ENCODE results near the gene SFMBT2. TPM values are rescaled to one million over a fixed set of nuclear protein-coding genes. Genes with fewer than 3 reads are reported as not detected.
"Not testable (repeated sequence)": the region's sequence is repeated elsewhere in the genome, so short reads cannot be mapped to it uniquely, and the experiment has no call there.

SFMBT2 gene
- total RNA-seq, 2 donors from 2014 or later: 7.9 TPM

DNA sequence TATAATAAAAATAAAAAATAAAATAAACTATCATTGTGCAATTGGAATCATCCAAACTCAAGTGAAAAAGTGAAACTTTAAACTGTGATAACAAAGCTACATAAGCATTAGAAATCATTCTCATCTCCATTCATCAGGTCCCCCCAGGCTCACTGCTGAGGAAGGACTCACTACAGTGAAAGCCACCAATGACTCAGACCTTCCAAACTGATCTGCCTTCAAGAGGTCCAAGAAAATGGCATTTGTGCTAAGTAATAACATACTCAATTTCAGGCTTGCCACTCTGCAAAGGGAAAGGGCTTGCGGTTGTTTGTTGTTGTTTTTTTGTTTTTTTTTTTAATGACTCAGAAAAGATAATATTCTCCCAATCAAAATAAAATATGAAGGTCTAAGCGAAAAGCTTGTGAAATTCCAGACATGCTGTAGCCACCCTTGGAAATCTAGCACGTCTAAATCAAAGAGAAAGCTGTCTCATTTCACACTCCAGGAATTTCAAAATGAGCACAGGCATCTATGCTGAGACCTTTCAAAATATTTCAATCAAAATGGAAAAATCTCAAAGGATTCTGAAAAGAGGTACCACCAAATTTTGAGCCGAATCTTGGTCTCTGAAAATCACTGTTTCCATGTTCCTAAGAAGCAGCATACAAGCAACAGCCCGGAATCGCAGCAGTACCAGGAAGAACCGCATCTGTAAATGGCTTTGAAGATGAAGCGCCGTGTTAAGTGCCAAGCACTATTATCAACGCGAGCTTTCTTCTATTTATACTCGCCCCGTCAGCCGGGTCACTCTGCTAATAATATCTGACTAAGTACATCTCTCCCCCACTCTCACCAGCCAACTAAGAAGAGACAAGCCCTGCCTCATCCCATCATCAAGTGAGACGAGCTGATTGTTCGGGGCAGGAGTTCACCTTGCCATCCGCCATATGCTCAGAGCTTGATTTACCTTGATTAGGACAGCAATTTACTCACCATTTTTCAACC, 13.5 kb downstream of the SFMBT2 start:
- no peaks in the 10 kb centered on the region for H3K9me3 ChIP-seq
- H3K36me3 ChIP-seq: no peaks in the 10 kb centered on the region
- peaks cover 0 to 54% of the 10 kb centered on the region in 2 donors for H3K4me1 ChIP-seq
- peak overlapping the region; percentile 73 to 90 for H3K27ac ChIP-seq
- no peaks in the 10 kb centered on the region for H3K27me3 ChIP-seq
- DNase-seq (ENCODE audit: low spot score): no peak
- H3K4me3 ChIP-seq: peak overlapping the region in 1 of 2 donors; percentile 18
- TF ChIP-seq, protein P1, sequence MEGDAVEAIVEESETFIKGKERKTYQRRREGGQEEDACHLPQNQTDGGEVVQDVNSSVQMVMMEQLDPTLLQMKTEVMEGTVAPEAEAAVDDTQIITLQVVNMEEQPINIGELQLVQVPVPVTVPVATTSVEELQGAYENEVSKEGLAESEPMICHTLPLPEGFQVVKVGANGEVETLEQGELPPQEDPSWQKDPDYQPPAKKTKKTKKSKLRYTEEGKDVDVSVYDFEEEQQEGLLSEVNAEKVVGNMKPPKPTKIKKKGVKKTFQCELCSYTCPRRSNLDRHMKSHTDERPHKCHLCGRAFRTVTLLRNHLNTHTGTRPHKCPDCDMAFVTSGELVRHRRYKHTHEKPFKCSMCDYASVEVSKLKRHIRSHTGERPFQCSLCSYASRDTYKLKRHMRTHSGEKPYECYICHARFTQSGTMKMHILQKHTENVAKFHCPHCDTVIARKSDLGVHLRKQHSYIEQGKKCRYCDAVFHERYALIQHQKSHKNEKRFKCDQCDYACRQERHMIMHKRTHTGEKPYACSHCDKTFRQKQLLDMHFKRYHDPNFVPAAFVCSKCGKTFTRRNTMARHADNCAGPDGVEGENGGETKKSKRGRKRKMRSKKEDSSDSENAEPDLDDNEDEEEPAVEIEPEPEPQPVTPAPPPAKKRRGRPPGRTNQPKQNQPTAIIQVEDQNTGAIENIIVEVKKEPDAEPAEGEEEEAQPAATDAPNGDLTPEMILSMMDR (IDR thresholded peaks at IDR 0.05): no peak

DNA sequence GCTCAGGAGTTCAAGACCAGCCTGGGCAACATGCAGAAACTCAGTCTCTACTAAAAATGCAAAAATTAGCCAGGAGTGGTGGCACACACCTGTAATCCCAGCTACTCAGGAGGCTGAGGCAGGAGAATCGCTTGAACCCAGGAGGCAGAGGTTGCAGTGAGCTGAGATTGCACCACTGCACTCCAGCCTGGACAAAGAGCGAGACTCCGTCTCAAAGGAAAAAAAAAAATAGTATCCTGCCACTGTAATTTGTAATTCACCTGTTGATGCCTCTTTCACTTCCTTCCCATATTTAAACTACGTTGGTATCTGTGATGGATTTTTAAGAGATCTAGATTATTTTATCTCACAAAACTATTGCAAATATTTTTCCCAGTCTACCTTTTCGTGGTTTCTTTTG, 18.5 kb downstream of the SFMBT2 start:
- H3K4me1 ChIP-seq: peaks cover 0 to 23% of the 10 kb centered on the region in 2 donors
- not testable (repeated sequence) for H3K27me3 ChIP-seq; H3K36me3 ChIP-seq; H3K4me3 ChIP-seq; H3K9me3 ChIP-seq; H3K27ac ChIP-seq; DNase-seq (ENCODE audit: low spot score)

DNA sequence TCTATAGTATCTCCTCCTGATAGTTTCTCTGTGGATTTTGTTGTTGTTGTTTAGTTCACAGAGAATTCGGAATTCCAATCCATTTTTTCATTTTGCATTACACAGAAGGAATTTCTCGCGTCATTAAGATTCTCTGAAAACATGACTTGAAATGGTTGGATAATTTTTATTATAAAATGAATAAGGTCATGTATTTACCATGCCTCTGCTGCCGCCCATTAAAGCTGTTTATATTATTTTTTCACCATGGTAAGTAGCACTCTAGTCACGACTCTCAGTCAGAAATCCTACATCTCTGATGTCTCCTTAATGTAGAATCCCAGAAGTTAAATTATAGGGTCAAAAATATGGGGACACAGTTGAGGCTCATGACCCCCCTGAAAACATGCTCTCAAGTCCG, 19.1 kb downstream of the SFMBT2 start:
- H3K4me3 ChIP-seq: no peak overlapping the region
- no peak overlapping the region for H3K27ac ChIP-seq
- no peaks in the 10 kb centered on the region for H3K27me3 ChIP-seq
- TF ChIP-seq, protein P1 (IDR thresholded peaks at IDR 0.05): no peak
- no peaks in the 10 kb centered on the region for H3K9me3 ChIP-seq
- no peak for DNase-seq (ENCODE audit: low spot score)
- peaks cover 0 to 24% of the 10 kb centered on the region in 2 donors for H3K4me1 ChIP-seq
- H3K36me3 ChIP-seq: no peaks in the 10 kb centered on the region

DNA sequence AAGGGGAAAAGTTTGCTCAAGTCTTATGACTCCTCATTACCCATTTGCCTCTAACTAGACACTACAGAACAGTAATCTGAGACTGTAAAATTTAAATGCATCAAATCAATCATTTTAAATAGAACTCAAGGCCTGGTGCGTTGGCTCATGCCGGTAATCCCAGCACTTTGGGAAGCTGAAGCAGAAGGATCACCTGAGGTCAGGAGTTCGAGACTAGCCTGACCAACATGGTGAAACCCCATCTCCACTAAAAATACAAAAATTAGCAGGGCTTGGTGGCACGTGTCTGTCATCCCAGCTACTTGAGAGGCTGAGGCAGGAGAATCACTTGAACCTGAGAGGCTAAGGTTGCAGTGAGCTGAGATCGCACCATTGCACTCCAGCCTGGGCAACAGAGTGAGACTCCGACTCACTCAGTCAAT, 20.1 kb downstream of the SFMBT2 start:
- H3K9me3 ChIP-seq; H3K4me3 ChIP-seq; H3K27me3 ChIP-seq; H3K27ac ChIP-seq; H3K36me3 ChIP-seq; DNase-seq (ENCODE audit: low spot score): not testable (repeated sequence)
- peaks cover 0 to 26% of the 10 kb centered on the region in 2 donors for H3K4me1 ChIP-seq

DNA sequence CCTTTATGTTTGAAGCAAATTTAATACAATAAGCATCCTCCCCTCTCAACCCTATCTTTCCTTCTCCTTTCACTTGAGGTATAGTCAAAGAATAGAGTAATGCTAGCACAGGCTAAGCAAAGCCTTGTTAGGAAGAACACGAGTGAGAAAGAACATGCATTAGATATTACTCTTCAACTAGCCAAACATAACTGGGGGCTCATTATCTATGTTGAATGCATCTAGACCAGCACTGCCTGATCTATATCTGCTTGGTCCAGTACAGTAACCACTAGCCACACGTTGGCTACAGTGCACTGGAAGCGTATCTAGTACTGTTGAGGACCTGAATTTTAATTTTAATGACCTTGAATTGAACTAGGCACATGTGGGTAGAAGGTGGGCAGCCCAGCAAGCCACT, 21.0 kb downstream of the SFMBT2 start:
- no peaks in the 10 kb centered on the region for H3K9me3 ChIP-seq
- TF ChIP-seq, protein P1 (IDR thresholded peaks at IDR 0.05): no peak
- no peak overlapping the region for H3K27ac ChIP-seq

DNA sequence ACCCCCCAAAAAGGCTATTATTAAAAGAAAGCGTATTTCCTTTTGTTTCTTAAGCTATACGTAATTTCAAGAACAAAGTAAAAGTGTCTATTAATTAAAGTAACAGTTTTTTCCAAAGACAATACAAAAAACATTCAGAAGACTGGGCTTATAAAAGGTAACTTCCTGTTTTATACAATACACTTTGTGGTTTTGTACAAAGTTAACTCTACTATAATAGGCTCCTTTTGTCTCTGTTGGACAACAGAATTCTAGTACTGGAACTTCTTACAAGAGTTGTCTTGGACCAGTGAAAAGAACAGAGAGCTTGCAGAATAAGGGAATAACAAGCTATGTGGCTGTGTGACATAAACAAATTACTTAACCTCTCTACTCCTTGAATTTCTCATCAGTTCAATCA, 21.5 kb downstream of the SFMBT2 start:
- TF ChIP-seq, protein P1 (IDR thresholded peaks at IDR 0.05): no peak
- Histone ChIP-seq H3K36me3 (no peaks in the 10 kb centered on the region), H3K9me3 (no peaks in the 10 kb centered on the region), H3K4me1 (peaks cover 0 to 26% of the 10 kb centered on the region in 2 donors), H3K27me3 (no peaks in the 10 kb centered on the region), H3K27ac (no peak overlapping the region), H3K4me3 (no peak overlapping the region)
- no peak for DNase-seq (ENCODE audit: low spot score)

More for the DNA sequence above, 21.0 kb downstream of the SFMBT2 start:
- no peaks in the 10 kb centered on the region for H3K27me3 ChIP-seq
- H3K36me3 ChIP-seq: no peaks in the 10 kb centered on the region
- H3K4me3 ChIP-seq: no peak overlapping the region
- no peak for DNase-seq (ENCODE audit: low spot score)
- H3K4me1 ChIP-seq: peaks cover 0 to 26% of the 10 kb centered on the region in 2 donors

Measured in right atrium auricular region (tissue), 2 donors.